HCT116 (cell line): ENCODE measurements around the gene TNFSF9.

Experiments
- CEBPB ChIP-seq: IDR thresholded peaks from 2 replicates; pipeline ENCODE4 v1.6.1; 2012; ENCODE audit warnings: low read depth
- JUND ChIP-seq: IDR thresholded peaks from 2 replicates; pipeline ENCODE4 v1.6.1; 2012
- RAD21 ChIP-seq: IDR thresholded peaks from 2 replicates; pipeline ENCODE4 v1.6.1; 2012; ENCODE audit warnings: low read depth, mild to moderate bottlenecking
- TF ChIP-seq, protein P1 (sequence below), 3 experiments: fragments of 200-600 bp in 1 of 3; sonication (generic) in 1 of 3; IDR thresholded peaks in 2 of 3; conservative IDR thresholded peaks in 1 of 3; 2 replicates each; pipeline ENCODE4 v1.5.1; 2012 to 2017; ENCODE audit warnings: low read depth in 2 of 3, low read length in 2 of 3, antibody characterized with exemption in 1 of 3, borderline replicate concordance in 1 of 3, control low read depth in 1 of 3, mild to moderate bottlenecking in 1 of 3, mixed read lengths in 1 of 3, mixed run types in 1 of 3, moderate library complexity in 1 of 3; ENCODE audit not compliant: insufficient read depth in 1 of 3

DNA sequence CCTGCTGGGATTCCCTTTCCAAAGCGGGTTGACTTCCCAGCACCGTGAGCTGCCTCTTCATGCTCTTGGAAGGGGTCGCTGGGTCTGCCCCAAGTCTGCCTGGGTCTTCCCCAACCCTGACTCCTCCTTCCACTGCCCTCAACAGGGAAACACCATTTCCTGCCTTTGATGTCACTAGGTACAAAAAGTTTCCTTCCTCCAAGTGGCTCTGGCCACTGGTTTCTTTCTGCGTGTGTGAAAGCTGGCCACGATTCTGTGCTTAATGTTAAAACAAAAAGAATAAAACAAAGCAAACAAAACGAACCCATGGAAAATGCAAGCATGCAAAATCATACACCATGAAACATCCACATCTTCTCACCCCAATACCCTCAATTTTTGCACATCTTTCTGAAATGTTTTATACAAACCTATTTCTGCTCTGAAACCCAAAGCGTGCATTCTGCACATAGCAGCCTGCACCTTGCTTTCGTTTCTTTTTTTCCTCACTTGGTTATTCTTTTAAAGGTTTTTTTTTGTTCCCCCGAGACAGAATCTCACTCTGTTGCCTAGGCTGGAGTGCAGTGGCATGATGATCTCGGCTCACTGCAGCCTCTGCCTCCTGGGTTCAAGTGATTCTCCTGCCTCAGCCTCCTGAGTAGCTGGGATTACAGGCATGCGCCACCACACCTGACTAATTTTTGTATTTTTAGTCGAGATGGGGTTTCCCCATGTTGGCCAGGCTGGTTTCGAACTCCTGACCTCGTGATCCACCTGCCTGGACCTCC, 12.5 kb upstream of the TNFSF9 start:
- TF ChIP-seq RAD21 (no peak), CEBPB (no peak), JUND (no peak)
- TF ChIP-seq, protein P1, sequence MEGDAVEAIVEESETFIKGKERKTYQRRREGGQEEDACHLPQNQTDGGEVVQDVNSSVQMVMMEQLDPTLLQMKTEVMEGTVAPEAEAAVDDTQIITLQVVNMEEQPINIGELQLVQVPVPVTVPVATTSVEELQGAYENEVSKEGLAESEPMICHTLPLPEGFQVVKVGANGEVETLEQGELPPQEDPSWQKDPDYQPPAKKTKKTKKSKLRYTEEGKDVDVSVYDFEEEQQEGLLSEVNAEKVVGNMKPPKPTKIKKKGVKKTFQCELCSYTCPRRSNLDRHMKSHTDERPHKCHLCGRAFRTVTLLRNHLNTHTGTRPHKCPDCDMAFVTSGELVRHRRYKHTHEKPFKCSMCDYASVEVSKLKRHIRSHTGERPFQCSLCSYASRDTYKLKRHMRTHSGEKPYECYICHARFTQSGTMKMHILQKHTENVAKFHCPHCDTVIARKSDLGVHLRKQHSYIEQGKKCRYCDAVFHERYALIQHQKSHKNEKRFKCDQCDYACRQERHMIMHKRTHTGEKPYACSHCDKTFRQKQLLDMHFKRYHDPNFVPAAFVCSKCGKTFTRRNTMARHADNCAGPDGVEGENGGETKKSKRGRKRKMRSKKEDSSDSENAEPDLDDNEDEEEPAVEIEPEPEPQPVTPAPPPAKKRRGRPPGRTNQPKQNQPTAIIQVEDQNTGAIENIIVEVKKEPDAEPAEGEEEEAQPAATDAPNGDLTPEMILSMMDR (IDR thresholded peaks at IDR 0.05 in 2 of 3, conservative IDR thresholded peaks at IDR 0.05 in 1 of 3; ENCODE audit: borderline replicate concordance in 1 of 3, insufficient read depth in 1 of 3, low read depth in 2 of 3, low read length in 2 of 3): no peak
